NCI-H226 (cell line): ENCODE measurements around the gene IGF2BP3.
"Not testable (repeated sequence)": the region's sequence is repeated elsewhere in the genome, so short reads cannot be mapped to it uniquely, and the experiment has no call there.

Experiments
- DNase-seq: peaks from one replicate; pipeline ENCODE4 v3.0.0-alpha.2; 2015

Gene IGF2BP3

DNA sequence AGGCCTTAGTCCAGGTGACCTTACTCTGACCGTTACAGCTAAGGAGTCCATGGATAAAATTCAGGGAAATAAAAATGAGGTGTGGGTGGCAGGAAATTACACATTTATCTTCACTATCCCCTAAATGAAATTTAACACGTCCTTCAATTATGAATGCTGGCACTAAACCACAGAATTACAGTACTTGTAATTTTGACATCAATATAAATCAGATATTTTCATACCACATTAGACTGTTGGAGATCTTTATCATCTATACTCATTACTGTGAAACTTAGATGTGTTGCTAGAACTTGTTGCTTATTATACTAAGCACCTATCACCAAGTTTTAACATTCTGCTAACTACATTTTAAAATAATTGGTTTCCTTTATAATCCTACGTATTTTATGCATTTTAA is 51.1 kb downstream of the IGF2BP3 start:
- no peak for DNase-seq

DNA sequence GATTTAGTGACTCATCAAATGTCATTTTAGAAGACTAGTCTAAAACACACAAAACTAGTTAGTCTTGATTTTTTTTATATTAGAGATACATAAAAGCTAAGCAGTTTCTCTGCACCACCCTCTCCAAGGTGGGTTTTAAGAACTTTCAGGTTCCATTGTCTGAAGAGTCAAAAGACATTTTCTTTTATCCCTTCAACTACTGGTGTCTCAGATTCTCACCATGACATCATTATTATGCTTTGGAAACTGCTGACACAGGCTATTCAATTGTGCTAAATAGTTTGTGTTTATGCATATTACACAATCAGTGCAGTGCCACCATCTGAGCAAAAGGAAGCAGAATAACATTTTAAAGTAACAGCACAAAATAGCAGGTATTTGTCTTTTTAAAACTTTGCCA is 52.2 kb downstream of the IGF2BP3 start:
- DNase-seq, result peak; percentile 49

DNA sequence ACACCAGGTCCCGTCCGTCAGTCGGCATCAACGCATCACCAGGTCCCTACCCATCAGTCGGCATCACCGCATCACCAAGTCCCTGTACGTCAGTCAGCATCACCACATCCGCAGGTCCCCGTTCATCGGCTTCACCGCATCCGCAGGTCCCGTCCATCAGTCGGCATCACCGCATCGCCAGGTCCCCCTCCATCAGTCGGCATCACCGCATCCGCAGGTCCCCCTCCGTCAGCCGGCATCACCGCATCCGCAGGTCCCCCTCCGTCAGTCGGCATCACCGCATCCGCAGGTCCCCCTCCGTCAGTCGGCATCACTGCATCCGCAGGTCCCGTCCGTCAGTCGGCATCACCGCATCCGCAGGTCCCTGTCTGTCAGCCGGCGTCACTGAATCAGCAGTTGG is 55.1 kb downstream of the IGF2BP3 start:
- no peak for DNase-seq

DNA sequence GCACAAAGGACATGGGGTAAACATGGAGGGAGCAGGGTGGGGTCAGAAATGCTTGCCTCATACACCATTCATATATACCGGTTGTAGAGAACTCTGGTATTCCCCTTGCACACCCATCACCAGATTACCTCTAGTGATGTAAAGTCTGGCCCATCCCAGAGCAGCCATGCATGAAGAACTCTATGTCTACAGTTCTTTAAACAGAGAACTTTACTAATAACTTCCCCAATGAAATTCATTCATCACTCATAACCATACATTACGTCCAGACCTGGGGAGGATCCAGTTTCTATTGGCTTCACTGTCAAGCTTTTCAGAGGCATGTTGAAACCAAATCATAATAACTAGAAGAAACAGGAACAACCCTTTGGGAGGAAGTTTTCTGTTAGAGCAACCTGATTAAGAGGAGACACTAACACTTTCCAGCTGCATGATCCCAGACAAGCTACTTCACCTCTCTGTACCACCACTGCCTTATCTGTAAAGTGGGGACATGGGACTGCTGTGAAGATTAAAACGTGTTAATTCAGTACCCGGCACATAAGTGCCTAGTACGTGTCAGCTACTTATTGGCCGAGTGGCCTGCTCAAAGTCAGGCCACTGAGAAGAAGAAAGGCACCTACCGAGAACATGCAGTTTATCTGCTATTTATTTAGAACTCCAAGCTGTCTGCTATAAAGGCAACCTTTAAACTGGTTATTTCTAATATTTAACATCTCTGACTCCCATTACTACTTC is 59.7 kb downstream of the IGF2BP3 start:
- no peak for DNase-seq

DNA sequence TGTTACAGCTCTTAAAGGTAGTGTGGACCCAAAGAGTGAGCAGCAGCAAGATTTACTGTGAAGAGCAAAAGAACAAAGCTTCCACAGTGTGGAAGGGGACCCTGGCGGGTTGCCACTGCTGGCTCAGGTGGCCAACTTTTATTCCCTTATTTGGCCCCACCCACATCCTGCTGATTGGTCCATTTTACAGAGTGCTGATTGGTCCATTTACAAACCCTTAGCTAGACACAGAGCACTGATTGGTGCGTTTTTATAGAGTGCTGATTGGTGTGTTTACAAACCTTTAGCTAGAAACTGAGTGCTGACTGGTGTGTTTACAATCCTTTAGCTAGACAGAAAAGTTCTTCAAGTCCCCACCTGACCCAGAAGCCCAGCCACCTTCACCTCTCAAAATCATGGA is 63.7 kb downstream of the IGF2BP3 start:
- DNase-seq, result not testable (repeated sequence)

DNA sequence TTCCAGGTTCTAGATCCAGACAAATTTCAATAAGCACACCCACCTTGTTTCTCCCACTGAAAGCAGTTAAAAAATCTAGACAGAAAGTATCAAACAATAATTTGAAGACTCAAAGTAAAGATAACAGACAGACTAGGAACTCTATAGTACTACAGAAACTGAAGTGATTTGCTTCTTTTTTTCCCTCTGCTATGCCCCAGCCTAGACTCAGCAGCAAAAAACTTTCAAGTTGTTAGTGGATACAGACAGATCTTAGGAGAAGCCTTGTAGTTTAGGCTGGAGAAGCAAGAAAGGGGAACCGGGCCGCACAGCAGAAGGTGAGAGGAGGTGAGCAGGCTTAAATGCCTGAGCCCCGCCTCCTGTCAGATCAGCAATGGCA is 65.1 kb downstream of the IGF2BP3 start:
- no peak for DNase-seq

DNA sequence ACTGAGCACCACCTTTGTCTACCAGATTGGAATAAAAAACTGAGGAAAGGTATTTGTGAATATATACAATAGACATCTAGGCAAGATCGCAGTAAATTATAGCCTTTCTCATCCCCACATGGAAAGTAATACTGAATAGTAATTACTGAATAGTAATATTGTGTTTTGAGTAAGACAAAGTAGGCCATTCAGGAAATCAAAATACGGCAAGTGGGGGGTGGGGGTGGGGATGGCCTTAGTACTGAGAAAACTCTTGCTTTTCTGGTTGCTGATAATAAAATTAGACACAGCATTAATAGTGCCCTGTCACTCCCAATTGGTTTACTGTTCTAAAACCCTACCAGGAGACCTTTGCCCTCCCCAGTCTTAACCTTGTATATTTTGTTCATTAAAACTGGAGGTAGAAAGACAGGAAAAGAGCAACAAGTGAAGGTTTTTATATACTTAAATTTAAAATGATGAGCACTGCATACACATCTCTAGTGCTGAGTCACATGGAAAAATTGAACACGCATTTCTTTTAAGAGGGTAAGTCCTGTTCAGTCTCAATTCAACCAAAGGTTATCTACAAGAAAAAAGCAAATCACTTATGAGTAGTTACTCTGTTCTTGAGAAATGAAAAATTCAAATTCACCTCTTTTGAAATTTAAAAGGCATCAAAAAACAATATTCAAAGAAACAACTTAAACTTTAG is 65.6 kb downstream of the IGF2BP3 start:
- no peak for DNase-seq

DNA sequence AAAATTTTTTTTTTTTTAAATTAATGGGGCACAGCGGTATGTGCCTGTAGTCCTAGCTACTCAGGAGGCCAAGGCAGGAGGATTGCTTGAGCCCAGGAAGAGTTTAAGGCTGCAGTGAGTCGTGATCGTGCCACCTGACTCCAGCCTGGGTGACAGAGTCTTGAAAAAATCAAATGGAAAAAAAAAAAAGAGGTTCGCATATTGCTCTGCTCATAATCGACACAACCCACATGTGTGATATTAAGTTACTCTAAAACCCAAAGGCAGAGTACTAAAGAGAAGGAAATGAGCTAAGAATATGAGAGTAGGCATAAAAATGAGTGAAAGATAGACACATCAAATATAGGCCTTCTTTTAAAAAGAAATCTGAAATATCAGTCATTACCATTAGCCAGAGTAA is 66.3 kb downstream of the IGF2BP3 start:
- DNase-seq, result no peak

DNA sequence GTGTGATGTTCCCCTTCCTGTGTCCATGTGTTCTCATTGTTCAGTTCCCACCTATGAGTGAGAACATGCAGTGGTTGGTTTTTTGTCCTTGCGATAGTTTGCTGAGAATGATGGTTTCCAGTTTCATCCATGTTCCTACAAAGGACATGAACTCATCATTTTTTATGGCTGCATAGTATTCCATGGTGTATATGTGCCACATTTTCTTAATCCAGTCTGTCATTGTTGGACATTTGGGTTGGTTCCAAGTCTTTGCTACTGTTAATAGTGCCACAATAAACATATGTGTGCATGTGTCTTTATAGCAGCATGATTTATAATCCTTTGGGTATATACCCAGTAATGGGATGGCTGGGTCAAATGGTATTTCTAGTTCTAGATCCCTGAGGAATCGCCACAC is 72.2 kb downstream of the IGF2BP3 start:
- not testable (repeated sequence) for DNase-seq

DNA sequence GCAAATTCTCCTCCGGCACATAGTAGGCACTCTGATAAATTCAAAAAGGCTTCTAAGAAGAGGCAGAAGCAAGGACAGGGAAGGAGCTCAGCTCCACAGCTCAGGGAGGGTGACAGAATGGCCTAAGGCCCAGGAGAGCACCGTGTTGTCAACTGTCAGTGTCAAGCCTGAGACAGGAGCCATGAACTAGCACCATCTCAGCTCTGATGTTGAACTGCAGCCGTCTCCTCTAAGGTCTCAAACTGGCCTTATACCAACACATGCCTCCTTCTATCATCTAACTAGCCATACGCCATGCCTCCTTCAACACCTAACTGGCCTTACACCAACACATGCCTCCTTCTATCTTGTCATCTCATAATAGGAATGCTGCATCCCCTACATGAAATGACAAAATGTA is 73.0 kb downstream of the IGF2BP3 start:
- DNase-seq, result no peak

DNA sequence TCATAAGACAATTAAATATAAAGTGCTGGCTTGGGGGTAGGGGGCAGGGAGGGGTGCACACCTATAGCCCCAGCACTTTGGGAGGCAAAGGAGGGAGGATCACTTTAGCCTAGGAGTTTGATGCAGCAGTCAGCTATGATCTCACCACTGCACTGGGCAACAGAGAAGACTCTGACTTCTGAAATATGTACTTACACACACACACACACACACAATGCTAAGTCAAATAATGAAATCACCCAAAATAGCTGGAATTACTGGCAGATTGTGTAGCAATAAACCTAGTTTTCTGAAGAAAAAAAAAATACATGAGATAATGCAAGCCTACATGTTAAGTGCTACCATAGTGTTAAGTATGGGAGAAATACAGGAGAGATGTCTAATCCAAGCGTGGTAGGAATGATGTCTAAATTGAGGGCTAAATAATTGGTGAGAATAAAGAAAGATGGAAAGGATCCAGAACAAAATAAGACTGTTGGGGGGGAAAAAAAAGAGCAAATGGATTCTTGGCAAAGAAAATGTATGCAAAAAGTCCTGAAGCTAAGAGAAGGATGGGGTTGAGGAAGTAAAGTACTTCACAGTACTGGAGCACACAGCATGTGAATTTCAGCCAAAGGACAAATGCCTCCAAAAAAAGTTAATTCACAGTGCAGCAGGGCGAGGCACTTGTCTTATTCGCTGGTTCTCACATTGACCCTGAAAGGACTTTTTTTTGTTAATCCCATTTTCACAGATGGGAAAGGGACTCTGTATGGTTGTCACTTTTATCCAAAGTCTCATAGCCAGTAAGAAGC is 73.9 kb downstream of the IGF2BP3 start:
- DNase-seq, result peak; percentile 46

DNA sequence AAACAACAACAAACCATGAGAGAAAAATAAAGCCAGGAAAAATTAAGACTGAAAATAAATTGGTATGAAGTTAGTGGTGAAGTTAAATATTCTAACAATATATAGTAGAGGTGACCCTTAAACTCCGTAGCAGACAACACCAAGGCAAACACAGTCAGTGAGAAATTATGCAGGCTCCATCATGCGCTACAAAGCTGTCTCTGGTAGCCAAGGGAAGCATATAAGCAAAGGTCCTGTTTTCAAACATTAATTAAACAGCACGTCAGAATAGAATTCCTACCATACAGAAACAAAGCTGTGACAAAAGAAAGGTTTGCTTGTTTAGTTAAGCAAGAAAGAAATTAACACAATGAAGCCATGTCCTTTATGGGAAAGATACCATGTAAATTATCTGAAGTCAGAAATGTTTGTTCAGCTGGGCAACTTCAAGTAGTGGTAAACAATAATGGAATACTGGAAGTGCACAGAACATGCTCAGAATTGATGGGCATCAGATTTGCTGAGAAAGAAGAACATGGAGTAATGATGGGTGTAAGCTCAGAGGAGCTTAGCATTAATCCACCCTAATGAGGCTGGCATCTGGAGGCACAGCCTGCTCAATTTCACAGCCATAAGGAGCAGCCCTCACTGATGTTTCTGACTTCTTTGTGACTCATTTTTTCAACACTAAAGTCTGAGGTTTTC is 75.7 kb downstream of the IGF2BP3 start:
- DNase-seq, result no peak

DNA sequence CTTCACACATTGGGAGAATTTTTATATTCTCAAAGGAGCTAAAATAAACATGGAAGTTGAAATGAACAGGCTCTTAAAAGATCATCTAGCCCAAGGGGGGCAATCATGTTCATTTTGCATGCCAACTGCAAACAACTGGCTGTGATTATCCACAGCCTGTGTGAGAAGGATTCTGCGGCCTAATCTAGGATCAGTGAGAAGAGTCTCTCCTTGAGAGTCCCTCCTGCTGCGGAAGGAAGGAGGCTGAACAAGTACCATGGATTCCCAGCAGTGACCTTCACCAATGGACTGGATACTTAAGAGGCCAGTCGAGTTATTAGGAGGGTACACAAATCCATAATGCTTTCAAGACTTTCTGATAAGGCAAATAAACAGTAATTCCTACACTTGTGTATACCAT is 76.7 kb downstream of the IGF2BP3 start:
- DNase-seq, result no peak

DNA sequence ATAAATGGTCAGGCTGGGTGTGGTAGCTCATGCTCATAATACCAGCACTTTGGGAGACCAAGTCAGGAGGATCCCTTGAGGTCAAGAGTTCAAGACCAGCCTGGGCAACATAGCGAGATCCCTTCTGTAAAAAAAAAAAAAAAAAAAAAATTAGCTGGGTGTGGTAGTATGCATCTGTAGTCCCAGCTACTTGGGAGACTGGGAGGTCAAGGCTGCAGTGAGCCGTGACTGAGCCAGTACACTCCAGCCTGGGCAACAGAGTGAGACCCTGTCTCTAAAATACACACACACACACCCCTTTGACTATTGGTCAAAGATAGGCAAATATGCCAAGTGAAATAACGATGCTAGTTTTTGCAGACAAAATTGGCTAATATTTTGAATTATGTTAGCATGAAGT is 80.6 kb downstream of the IGF2BP3 start:
- no peak for DNase-seq

DNA sequence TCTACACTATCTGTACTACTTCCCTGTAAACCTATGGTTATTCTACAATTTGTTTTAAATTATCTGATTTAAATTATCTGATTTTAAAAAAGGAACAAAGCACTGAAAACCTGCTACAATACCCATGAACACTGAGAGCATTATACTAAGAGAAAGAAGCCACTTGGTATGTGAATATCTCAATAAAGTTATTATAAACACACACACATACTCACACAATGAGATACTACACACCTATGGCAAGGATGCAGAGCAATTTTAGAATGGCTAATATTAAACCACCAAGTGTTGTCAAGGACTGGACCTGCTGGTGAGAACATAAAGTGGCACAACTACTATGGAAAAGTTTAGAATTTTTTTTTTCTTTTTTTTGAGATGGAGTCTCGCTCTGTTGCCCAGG is 82.7 kb downstream of the IGF2BP3 start:
- DNase-seq, result no peak

DNA sequence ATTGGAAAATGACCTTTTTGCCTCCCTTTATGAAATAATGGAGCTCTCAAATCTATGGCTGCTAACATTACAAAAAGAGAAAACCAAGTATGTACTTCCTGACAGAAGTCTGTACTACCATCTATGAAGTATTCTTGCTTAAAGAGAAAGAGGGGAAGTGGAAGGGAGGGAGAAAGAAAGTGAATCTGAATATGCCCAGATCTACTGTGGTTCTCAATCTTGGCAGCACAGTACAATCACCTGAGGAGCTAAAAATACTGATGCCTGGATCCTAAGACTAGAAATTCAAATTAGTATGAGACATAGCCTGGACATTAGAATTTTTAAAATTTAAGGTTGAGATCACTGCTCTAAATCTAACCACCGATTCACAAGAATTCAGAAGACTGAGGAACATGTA is 85.2 kb downstream of the IGF2BP3 start:
- no peak for DNase-seq

DNA sequence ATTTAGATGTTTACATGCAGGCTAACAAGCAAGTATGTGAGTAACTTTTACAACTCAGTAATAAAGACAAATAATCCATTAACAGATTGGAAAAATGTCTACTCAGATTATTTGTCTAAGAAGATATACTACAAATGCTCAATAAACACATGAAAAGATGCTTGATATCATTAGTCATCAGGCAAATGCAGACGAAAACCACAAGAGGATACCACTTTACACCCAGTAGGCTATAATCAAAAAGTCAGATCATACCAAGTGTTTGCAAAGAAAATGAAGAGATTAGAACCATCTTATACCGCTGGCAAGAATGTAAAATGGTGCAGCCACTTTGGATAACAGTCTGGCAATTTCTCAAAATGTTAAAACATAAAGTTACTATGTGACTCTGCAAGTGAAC is 87.1 kb downstream of the IGF2BP3 start:
- peak; percentile 57 for DNase-seq

DNA sequence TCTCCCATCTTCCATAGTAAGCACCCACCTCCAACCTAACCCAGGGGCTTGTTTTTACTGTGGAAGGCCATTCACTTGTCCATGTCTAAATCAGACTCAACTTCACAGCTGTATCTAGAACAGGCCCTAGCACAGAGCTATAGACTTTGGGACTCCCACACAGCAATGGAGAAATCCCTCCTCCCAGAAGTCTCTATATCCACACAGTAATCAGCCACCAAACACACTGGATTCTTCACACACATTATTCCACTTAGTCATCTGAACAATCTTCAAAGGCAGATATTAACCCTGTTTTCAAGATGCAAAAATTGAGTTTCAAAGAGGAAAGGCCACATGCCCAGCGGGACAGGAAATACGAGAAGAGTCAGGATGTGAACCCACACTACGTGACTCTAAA is 89.3 kb downstream of the IGF2BP3 start:
- peak; percentile 54 for DNase-seq

DNA sequence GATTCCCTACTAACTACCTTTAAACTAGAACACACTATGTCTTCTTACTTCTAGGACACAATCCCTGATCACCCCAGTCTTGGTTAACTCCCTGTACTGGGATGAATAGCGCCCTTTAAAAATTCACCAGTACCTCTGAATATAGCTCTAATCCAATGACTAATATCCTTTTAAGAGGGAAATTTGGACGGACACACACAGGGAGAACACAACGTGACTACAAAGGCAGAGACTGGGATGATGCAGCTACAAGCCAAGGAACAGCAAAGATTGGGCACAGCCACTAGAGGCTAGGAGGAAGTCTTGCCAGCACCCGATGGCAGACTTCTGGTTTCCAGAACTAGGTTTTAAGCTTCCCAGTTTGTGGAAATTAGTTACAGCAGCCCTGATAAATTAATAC is 89.7 kb downstream of the IGF2BP3 start:
- no peak for DNase-seq

DNA sequence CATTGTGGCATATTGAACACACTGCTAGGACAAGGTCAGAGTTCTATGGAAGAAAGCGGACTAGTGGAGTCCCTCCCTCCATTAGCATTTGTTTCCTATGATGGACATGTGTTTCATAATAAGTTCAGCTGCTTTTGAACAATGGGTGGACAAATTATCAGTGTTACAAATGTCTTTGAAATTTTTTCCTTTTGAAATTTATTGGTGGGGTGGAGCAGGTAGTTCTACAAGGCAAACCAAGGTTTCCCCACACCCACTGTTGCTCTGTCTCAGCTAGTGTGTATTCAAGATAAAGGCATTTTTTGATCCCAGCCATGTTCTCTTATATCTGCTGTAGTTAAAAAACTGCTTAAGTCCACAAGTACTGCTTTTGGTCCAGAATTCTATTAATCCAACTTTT is 91.3 kb downstream of the IGF2BP3 start:
- no peak for DNase-seq

DNA sequence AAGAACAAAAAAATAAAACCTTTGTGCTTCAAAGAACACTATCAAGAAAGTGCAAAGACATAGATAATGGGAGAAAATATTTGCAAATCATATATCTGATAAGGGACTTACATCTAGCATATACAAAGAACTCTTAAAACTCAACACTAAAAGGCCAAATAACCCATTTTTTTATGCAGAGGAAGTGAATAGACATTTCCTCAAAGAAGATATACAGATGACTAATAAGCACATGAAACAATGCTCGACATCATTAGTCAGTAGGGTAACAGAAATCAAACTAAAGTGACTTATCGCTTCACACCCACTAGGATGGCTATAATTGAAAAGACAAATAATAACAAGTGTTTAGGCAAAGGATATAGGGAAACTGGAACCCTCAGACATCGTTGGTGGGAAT is 93.2 kb downstream of the IGF2BP3 start:
- DNase-seq, result peak; percentile 66

DNA sequence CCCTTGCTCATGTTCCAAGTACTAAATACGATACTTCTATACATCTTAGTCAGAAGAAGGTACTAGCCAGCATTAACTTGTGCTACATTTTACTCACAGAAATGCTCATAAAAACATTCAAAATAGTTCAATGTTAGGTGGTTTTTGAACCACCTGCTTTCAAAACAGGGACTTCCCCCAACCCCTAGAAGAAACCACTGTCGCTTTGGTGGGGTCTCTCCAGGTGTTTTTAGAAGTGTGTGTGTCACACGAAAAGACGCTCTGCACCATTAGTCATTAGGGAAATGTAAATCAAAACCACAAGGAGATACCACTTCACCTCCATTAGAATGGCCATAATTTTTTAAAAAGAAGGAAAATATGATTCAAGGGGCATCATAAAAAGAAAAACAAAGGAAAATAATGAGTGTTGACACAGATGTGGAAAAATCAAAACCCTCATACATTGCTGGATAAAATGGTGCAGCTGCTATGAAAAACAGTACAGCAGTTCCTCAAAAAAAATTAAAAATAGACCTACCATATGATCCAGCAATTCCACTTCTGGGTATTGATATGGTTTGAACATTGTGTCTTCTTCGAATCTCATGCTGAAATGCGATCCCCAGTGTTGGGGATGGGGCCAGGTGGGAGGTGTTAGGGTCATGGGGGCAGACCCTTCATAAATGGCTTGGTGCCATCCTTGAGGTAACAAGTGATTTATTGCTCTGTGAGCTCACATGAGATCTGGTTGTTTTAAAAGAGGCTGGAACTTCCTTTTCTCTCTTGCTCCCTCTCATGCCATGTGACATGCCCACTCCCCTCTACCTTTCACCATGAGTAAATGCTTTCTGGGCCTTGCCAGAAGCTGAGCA is 96.9 kb downstream of the IGF2BP3 start:
- DNase-seq, result no peak
